Erythroblast (primary cell): Measurements from ENCODE around the gene NPHP4.

Experiments used
- GATA1 ChIP-seq: IDR thresholded peaks from 2 replicates; pipeline ENCODE4 v1.6.1; 2011; ENCODE audit warnings: low read depth, mild to moderate bottlenecking, control low read depth, low read length, moderate library complexity
- POLR2A ChIP-seq: IDR thresholded peaks from 2 replicates; pipeline ENCODE4 v1.6.1; 2011; ENCODE audit warnings: mild to moderate bottlenecking, low read length

GRCh38 chr1:5959667-5960230, 32.5 kb downstream of the NPHP4 start:
- TF ChIP-seq POLR2A: no peak
- TF ChIP-seq GATA1: no peak
